T-helper 2 cell (primary cell): ENCODE measurements around the gene SLC13A5.
"Not testable (repeated sequence)": the region's sequence is repeated elsewhere in the genome, so short reads cannot be mapped to it uniquely, and the experiment has no call there.

Experiments used
- DNase-seq, 5 experiments: peaks; one replicate each; pipeline versions ENCODE4 v3.0.0 to v3.0.0-alpha.2; 2012 to 2022

SLC13A5 gene

DNA sequence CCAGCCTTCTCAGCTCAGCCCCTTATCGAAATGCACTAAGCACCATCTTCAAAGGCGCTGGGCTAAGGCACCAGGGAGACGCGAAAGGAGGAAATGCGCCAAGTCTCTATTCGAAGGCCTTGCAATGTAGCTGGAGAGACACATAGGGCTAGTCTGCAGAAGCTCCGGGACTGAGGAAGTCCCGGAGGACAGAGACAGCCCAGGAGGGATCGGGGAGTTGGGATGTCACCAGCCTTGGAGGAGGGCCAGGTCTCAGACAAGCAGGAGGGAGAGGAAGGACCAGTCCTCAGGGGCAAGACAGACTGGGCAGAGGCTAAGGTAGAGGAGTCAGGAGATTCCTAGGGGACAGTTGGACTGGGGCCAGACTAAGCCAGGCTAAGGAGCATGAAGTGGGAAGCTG, 53.1 kb downstream of the SLC13A5 start:
- no peak for DNase-seq

- not testable (repeated sequence) for DNase-seq
These were observed 54.8 kb downstream of the SLC13A5 start for GRCh38 chr17:6658411-6658810.

DNA sequence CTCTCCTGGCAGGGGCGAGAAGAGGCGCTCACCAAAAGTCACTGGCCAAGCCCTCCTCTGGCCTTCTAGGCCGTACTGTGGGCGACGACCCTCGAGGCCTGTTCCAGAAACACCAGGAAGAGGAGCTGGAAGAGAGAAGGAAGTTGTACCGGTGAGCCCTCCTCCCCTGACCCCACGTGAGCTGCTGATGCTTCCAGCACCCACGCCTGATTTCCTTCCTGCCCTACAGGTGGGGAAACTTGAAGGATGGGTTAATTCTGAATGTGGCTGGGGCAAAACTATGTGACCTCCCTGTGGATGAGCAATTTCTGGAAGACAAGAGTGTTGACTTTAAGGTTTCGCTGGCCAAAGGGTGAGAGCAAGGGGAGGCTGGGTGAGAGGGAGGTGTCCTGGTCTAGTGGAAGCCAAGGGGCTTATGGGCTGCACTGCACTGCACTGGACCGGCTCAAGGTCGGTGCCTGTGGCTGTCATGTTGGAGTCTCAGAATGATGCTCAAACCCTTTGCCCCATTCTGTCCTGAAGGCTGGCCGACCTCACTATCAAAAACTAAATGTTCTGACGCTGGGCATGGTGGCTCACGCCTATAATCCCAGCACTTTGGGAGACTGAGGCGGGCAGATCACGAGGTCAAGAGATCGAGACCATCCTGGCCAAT, 55.4 kb downstream of the SLC13A5 start:
- DNase-seq = no peak

GRCh38 chr17:6656797-6657632, 56.2 kb downstream of the SLC13A5 start:
- peak in 4 of 5 experiments; percentile 40 to 86 (median 50) for DNase-seq

DNA sequence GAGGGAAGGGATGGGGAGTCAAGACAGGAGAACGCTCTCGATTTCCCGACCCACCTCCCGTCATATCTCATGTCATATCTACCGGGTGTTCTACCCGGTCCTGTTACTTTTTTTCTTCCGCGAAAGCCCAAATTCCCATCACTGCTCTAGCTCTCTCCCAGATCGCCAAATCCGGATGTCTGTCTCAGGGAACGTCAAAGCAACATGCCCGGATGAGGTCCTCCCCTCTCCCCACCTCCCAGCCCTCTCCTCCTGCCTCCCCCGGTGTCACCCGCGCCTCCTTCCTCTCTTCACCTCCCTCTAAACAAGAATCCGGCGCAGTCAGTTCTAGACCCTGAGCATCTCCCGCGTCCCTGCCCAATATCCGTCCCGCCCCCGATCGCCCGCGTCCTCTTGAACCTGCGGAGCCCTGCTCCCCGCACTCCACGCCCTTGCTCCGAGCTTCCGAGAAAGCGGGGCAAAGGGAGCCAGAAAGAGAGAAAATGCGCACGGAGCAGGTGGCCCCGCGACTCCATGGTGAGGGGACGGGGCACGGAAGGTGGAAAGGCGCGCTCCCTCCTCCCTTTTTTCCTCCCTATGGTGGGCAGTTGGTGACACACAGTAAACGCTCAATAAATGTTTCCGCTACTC, 57.3 kb downstream of the SLC13A5 start:
- not testable (repeated sequence) for DNase-seq

- DNase-seq = no peak
These were observed 58.1 kb downstream of the SLC13A5 start for GRCh38 chr17:6654841-6655731.

- peak in 2 of 5 experiments; percentile 32 to 57 for DNase-seq
These were observed 61.2 kb downstream of the SLC13A5 start for GRCh38 chr17:6651919-6652452.

DNA sequence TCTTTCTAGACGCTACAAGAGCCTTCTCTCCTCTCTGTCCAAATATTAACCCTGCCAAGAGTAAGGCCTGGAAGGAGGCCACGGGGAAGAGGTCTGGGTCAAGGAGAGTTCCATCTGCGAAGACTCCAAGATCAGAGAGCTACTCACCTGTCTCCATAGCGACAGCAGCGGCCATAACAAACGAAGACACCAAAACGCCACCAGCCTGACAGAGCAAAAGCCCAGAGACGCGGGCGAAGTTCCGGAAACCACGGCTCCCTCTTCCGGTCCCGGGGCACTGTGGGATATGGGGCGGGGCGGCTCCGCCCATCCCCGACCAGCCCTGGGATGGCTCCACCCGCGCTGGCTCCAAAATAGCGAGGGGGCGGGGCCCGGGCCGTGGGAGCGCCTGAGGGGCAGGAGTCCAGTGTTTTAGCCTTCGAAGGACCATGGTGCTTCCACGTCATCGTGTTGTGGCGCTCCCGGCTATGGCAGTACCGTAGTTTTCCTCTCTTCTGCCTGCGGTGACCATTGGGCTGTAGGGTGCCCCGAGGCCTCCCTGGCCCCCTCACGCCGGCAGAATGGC, 61.7 kb downstream of the SLC13A5 start, which contains the start of the genes C17orf100 and MED31:
TSS of gene C17orf100 (plus strand) at position 409 of the 565 bp plus-strand sequence. CDS start at position 561, 152 bp downstream.
TSS of gene MED31 (minus strand) at position 252 of the 565 bp plus-strand sequence. CDS start at position 175, 77 bp downstream.
- peak; percentile 88 to 96 (median 91) for DNase-seq

DNA sequence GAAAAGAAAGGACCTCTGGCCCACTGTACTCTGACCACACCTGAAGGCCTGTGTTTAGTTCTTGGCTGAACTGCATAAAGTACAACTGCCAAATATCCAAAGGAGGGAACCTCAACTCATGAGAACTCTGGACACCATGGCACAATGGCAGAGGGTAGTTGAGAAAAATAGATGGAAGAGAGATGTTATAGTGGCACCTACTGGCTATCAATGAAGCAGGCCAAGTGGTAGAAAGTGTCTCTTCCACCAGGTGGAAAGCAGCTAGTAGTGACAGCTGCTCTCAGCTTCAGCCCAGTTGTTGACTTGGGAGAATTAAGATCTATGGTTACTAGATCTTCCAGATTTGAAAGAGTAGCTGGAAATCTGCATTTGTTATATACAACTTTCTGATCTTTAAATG, 65.0 kb downstream of the SLC13A5 start:
- DNase-seq = peak in 1 of 5 experiments; percentile 46

GRCh38 chr17:6643451-6644125, 69.6 kb downstream of the SLC13A5 start:
- no peak for DNase-seq

DNA sequence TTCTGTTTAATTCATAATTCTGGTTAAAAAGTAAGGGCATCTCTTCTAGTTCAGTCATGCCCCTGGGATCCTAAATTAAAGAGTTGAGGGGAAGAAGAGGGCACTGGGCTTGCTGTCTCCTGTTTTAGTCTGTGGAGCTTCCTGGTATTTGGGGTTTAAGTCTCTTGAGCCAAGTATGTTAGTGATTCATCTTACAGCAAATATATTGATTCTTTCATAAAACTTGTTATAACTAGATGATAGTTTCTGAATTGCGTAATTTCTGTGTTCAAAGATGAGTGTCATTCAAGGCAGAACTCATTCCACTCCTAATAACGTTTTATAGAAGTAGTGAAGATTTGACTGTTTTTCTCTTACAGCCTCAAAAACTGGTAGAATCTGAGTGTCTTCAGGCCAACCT, 70.6 kb downstream of the SLC13A5 start:
- DNase-seq = peak in 1 of 5 experiments; percentile 34

DNA sequence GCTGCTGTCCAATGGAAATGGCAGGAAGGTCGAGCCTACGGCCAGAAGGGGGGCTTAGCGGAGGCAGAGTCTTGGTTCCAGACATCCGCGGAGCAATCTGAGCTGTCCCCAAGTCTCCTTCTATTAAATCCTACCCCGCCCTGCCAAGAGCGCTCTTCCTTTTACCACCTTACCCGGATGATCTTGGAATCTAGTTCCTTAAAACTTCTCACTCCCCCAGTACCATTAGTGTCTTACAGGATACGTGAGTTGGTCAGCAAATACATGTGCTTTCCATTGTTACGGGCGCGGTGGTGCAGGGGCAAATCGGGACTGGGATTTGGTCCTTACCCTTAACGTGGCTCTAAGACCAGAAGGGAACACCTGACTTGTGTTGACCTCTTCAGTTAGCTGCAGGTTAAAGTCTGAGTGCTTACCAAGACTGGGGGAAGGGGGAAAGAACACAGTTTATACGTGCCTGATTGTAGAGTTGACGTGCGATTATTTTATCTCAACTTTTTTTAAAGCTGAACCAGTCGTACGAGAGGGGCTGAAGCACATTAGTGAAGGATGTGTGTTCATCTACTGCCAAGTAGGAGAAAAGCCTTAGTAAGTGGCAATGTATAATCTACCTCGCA, 71.8 kb downstream of the SLC13A5 start:
- DNase-seq = peak in 1 of 5 experiments; percentile 31

DNA sequence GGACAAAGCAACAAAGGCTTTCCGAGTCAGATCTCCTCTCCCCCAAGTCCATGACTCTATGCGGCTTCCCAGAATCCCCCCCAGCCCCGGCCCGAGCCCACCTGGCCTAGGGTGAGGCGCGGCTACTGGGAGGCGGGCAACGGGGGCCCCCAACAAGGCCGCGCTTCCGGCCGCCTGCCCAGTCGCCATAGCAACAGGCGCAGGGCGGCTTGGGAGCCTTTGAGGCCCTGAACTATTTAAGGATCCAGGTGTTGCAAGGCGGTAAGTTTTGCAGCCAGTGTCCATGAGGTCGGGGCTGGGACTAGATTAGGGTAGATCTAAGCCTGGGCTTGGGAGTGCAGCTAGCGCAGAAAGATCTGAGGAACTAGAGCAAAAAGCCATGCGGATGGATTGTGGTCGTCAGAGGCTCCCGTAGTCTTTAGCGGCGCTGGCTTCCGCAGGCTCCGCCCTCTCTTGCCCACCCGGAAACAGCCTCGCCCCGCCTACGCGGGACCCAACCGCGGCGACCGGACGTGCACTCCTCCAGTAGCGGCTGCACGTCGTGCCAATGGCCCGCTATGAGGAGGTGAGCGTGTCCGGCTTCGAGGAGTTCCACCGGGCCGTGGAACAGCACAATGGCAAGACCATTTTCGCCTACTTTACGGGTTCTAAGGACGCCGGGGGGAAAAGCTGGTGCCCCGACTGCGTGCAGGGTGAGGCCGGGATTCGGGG, 72.5 kb downstream of the SLC13A5 start, which contains the start of the genes KIAA0753 and TXNDC17:
TSS of gene KIAA0753 (minus strand) at position 176 of the 711 bp plus-strand sequence. CDS start 5,608 bp downstream, outside the sequence.
TSS of gene TXNDC17 (plus strand) at position 525 of the 711 bp plus-strand sequence. CDS start at position 548, 23 bp downstream.
- peak; percentile 72 to 93 (median 86) for DNase-seq

GRCh38 chr17:6639586-6640535, 73.3 kb downstream of the SLC13A5 start:
- DNase-seq = peak in 1 of 5 experiments; percentile 45

- peak in 1 of 5 experiments; percentile 46 for DNase-seq
These were observed 74.1 kb downstream of the SLC13A5 start for GRCh38 chr17:6639014-6639585.

DNA sequence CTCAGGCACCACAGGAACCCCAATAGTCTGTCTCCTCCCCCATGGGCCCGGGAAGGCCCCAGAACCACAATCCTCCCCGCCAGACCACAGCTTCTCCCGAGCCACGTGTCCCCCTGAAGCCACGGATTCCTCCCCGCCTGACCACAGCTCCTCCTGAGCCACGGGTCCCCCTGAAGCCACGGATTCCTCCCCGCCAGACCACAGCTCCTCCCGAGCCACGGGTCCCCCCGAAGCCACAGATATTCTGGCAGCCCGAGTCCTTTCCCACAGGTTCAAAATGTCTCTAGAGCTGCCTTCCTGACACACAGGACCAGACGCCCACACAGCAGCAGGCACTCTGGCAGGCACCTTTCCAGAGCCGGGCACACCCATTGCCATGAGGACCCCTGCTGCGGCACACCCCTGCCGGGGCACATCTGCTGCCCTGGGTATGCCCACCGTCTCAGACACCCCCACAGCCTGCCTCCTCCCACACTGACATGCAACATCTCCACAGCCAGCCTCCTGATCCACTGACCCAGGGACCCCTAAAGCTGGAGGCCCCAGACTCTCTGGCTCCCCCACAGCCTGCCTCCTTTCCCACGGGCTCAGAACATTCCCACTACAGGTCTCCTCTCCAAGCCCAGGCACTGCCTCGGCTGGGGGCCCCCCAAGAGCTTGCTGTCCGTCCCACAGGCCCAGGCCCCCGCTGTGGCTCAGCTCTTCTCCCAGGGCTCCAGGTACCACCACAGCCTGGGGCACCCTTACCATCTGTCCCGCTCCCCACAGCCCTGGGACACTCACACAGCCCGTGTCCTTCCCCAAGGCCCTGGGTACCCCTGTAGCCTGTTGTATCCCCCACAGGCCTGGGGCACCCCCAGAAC, 74.9 kb downstream of the SLC13A5 start:
- DNase-seq = no peak

GRCh38 chr17:6637458-6637840, 75.7 kb downstream of the SLC13A5 start:
- DNase-seq = no peak
